Calu3 (cell line): ENCODE results near the gene SDF2. TPM values are rescaled to one million over a fixed set of nuclear protein-coding genes. Genes with fewer than 3 reads are reported as not detected.

Experiments used
- BruUV-seq: library from RNA; stranded (reverse); fragments of 400-500 nt; replicated peaks from 2 replicates; lab custom pipeline; 2021; lab: Mats Ljungman, UMichigan
- CTCF ChIA-PET: fragments of 300-600 bp; sonication (Branson Sonifier 250); formaldehyde crosslinking; loops from one replicate; lab custom pipeline; 2022; ENCODE audit warnings: antibody characterized with exemption; lab: Charles Lee
- DNase-seq: peaks from one replicate; pipeline ENCODE4 v3.0.0; 2022
- H3K27ac Mint-ChIP-seq: one replicate; pipeline ENCODE4 v1.8.0; 2022; ENCODE audit warnings: mixed read lengths; ENCODE audit not compliant: unreplicated experiment
- H3K27me3 Mint-ChIP-seq: one replicate; pipeline ENCODE4 v1.8.0; 2022; ENCODE audit warnings: mixed read lengths; ENCODE audit not compliant: unreplicated experiment
- H3K36me3 Mint-ChIP-seq: one replicate; pipeline ENCODE4 v1.8.0; 2022; ENCODE audit warnings: mild to moderate bottlenecking, moderate library complexity, mixed read lengths; ENCODE audit not compliant: insufficient read depth, unreplicated experiment
- H3K4me1 Mint-ChIP-seq: one replicate; pipeline ENCODE4 v1.8.0; 2022; ENCODE audit warnings: mild to moderate bottlenecking, low read depth, mixed read lengths; ENCODE audit not compliant: unreplicated experiment
- H3K4me3 Mint-ChIP-seq: one replicate; pipeline ENCODE4 v1.8.0; 2022; ENCODE audit warnings: mild to moderate bottlenecking, low read depth, moderate library complexity, mixed read lengths; ENCODE audit not compliant: unreplicated experiment
- H3K9me3 Mint-ChIP-seq: one replicate; pipeline ENCODE4 v1.8.0; 2022; ENCODE audit warnings: low read depth, mixed read lengths; ENCODE audit not compliant: unreplicated experiment
- intact Hi-C: fragments of 100-400 bp; cut with micrococcal nuclease; formaldehyde crosslinking; loops from one replicate; pipeline ENCODE4 v1.10.0; 2022; ENCODE audit not compliant: unreplicated experiment
- total RNA-seq: library from RNA; stranded (reverse); gene quantifications from 2 replicates; pipeline ENCODE4 v1.2.3, GENCODE V29; 2022
- TF ChIP-seq, protein P1 (sequence below): fragments of 200-600 bp; IDR thresholded peaks from one replicate; pipeline ENCODE4 v1.8.0; 2022; ENCODE audit warnings: antibody characterized with exemption; ENCODE audit not compliant: unreplicated experiment

The SDF2 gene
- total RNA-seq, 1 experiment from 2014 or later = 58.0 TPM

- peaks cover 17% of the 10 kb centered on the region for H3K4me1 Mint-ChIP-seq
- TF ChIP-seq, protein P1, sequence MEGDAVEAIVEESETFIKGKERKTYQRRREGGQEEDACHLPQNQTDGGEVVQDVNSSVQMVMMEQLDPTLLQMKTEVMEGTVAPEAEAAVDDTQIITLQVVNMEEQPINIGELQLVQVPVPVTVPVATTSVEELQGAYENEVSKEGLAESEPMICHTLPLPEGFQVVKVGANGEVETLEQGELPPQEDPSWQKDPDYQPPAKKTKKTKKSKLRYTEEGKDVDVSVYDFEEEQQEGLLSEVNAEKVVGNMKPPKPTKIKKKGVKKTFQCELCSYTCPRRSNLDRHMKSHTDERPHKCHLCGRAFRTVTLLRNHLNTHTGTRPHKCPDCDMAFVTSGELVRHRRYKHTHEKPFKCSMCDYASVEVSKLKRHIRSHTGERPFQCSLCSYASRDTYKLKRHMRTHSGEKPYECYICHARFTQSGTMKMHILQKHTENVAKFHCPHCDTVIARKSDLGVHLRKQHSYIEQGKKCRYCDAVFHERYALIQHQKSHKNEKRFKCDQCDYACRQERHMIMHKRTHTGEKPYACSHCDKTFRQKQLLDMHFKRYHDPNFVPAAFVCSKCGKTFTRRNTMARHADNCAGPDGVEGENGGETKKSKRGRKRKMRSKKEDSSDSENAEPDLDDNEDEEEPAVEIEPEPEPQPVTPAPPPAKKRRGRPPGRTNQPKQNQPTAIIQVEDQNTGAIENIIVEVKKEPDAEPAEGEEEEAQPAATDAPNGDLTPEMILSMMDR = no peak
- DNase-seq = peak; percentile 95
- peak within 1 kb of the TSS; percentile 91 for H3K4me3 Mint-ChIP-seq
- intact Hi-C loops = no loop called here
- no peaks in the 10 kb centered on the region for H3K27me3 Mint-ChIP-seq
- CTCF ChIA-PET = interaction anchor here (0.9 kb wide), 1 partner anchor 46 kb away, joined by 3 read pairs; the partner anchor contains the start of gene BLTP2
- no TSS peak for BruUV-seq
- H3K36me3 Mint-ChIP-seq = peaks cover 39% of the 10 kb centered on the region
- no peaks in the 10 kb centered on the region for H3K9me3 Mint-ChIP-seq
- H3K27ac Mint-ChIP-seq = peak within 1 kb of the TSS; percentile 92
Measured at GRCh38 chr17:28598799-28599310, 62.9 kb downstream of the SDF2 start, which contains the start of gene SPAG5. SPAG5 (minus strand) TSS chr17:28599025; CDS start chr17:28598946, 79 bp downstream.

GRCh38 chr17:28598389-28598788 is 63.3 kb downstream of the SDF2 start:
- Mint-ChIP-seq H3K9me3 (no peaks in the 10 kb centered on the region), H3K4me3 (peak overlapping the region; percentile 91), H3K36me3 (peaks cover 35% of the 10 kb centered on the region), H3K27me3 (no peaks in the 10 kb centered on the region), H3K27ac (peak overlapping the region; percentile 92), H3K4me1 (peaks cover 17% of the 10 kb centered on the region)
- no peak for DNase-seq
- CTCF ChIA-PET = no interaction called here
- intact Hi-C loops = no loop called here
- TF ChIP-seq, protein P1 = no peak
- TSS peak; percentile 67 for BruUV-seq

Other genes with a start within 250 kb of the SDF2 start
- gene SLC13A2, start 188.3 kb downstream of the SDF2 start, total RNA-seq = not detected in 2 replicates
- not detected in 2 replicates for gene FOXN1, start 155.6 kb downstream of the SDF2 start, total RNA-seq
- 13.0 and 14.6 TPM in 2 replicates for gene UNC119, start 109.3 kb downstream of the SDF2 start, total RNA-seq
- gene PIGS, start 90.4 kb downstream of the SDF2 start, total RNA-seq = 50.9 and 59.2 TPM in 2 replicates
- gene ALDOC, start 85.0 kb downstream of the SDF2 start, total RNA-seq = 2.6 and 2.8 TPM in 2 replicates
- gene SPAG5, start 62.9 kb downstream of the SDF2 start, total RNA-seq = 69.3 and 82.1 TPM in 2 replicates
- gene RSKR, start 47.7 kb downstream of the SDF2 start, total RNA-seq = 35.1 and 42.1 TPM in 2 replicates
- gene BLTP2, start 16.7 kb downstream of the SDF2 start, total RNA-seq = 158 and 160 TPM in 2 replicates
- 107 and 110 TPM in 2 replicates for gene SUPT6H, start 299 bp upstream of the SDF2 start, total RNA-seq
- 4.2 and 4.3 TPM in 2 replicates for gene PROCA1, start 50.0 kb upstream of the SDF2 start, total RNA-seq
- 34.5 and 35.3 TPM in 2 replicates for gene RAB34, start 56.0 kb upstream of the SDF2 start, total RNA-seq
- gene RPL23A, start 58.1 kb upstream of the SDF2 start, total RNA-seq = 1,148 and 1,217 TPM in 2 replicates
- 44.9 and 49.3 TPM in 2 replicates for gene TLCD1, start 64.3 kb upstream of the SDF2 start, total RNA-seq
- gene NEK8, start 66.9 kb upstream of the SDF2 start, total RNA-seq = 10.8 and 11.4 TPM in 2 replicates
- gene TRAF4, start 82.1 kb upstream of the SDF2 start, total RNA-seq = 201 and 202 TPM in 2 replicates
- gene FAM222B, start 180.9 kb upstream of the SDF2 start, total RNA-seq = 37.7 and 42.1 TPM in 2 replicates
- gene ERAL1, start 193.1 kb upstream of the SDF2 start, total RNA-seq = 47.2 and 48.4 TPM in 2 replicates
- gene FLOT2, start 235.8 kb upstream of the SDF2 start, total RNA-seq = 152 and 155 TPM in 2 replicates
- 19.2 and 23.2 TPM in 2 replicates for gene DHRS13, start 241.2 kb upstream of the SDF2 start, total RNA-seq